Activated CD4-positive, alpha-beta T cell treated with anti-CD3 and anti-CD28 coated beads, Interleukin-2, amount 50 U/mL, for 16 hours (primary cell): ENCODE data around the gene ALG11.
"Not testable (repeated sequence)": the region's sequence is repeated elsewhere in the genome, so short reads cannot be mapped to it uniquely, and the experiment has no call there.

ENCODE experiments used
- DNase-seq: peaks from one replicate; pipeline ENCODE4 v3.0.0-alpha.2; 2020

ALG11 gene

DNA sequence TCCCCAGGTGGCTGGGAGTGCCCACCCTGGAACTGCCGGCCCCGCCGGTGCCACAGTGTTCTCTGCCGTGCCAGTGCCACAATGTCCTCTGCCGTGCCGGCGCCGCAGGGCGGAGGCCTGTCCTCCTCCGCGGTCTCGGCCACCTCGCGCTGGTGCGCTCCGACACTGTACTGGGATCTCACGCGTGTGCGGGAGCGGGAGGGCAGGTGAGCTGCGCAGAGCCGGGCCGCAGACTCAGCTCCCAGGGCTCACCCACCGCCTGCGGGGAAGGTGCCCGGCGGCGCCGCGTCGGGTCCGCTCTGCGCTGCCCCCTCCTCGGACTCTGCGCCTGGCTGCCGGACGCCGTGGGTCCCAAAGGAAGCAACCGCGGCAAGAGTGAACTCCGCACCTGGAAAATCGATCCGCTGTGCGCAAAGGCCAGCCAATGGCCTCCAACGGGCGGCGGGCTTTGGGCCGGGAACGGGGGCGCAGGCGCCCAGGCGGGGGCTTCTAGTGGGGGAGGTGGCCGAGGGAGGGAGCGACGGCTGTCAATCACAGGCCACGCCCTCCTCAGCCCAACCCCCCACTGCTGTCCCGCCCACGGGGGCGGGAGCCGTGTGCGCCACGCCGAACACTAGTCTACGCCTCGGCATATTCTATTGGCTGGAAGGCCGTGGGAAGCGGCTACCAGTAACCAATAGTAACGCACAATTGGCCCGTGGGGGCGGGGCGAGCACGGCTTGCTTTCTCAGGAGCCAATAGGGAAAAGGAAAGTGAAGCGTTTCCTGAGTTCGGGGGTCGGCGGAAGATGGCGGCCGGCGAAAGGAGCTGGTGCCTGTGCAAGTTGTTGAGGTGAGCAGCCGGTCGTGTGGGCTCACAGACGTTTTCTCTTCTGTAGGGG is at the start of gene ALG11:
Gene ALG11 (plus strand): TSS at position 767 of the 880 bp plus-strand sequence. CDS start 21 bp downstream, at position 788.
- peak; percentile 100 for DNase-seq

- DNase-seq, result no peak
Observed at GRCh38 chr13:51966186-51966585, 46.0 kb upstream of the ALG11 start.

GRCh38 chr13:51967482-51968446 is 44.4 kb upstream of the ALG11 start:
- DNase-seq, result no peak

GRCh38 chr13:51970349-51970748 is 41.8 kb upstream of the ALG11 start:
- no peak for DNase-seq

DNA sequence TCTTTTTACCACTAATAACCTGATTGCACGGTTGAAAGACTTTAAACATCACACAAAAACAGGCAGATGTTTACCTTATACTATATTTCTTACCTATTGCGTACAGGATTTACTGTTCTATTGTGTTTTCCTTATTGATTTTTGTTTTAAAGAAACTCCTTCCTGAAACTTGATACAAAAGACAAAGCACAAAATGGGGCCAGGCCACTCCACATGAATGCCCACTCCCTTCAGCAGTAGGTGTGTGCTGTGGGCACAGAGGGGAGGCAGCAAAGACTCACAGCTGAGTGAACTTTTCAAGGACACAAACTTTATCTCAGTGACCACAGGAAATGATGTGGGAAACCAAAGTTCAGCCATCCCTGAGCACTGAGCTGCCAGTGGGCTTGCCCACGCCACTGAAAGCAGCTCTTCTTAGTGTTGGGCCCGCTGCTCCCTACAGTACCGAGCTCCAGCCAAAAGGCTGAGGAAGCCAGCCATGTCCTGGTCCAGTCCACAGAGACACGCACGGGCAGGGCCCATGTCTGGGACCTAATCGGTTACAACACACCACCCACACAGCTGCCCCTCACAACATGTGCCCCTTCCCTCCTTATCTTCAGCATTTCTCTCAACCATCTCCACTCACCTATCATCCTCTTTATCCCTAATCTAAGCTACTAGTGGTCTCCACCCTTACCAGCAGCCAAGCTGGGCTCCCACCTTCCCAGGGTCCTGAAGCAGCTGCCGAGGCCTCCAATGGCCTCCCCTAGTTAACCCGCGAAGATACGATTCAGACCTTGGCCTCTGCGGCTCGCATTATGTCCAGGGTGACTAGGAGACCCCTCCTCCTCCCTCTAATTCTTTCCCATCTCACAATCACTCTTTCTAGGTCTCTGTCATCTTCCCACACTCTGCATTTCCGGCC is 40.4 kb upstream of the ALG11 start:
- no peak for DNase-seq

DNA sequence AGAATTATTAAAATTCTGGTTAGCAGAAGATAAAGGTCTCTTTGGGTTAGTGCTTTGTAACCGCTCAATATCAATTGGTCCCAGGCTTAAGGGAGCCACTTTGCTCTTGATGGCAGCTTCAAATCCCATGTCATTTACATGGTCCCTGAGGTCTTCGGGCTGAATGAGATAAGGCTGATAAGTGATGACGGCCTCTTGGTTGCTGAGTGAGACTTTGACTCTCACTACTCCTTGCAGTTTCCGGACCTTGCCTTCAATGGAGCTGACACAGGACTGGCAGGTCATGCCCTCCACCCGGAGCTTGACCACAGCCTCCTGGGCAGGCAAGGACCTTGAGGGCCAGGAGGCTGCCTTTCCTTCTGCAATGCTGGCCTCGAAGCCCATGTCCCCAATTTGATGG is 37.7 kb upstream of the ALG11 start:
- no peak for DNase-seq

DNA sequence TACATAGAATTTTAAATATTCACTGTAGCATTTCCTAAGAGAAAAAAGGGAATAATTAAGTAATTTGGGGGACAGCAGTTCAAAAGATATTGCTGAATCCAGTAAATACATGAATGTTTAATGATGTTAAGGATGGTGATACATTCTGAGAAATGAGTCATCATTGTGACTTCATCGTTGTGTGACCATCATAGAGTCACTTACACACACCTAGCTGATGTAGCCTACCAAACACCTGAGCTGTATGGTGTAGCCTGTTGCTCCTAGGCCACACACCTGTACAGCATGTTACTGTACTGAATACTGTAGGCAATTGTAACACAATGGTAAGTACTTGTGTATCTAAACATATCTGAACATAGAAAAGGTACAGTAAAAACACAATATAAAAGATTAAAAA is 35.8 kb upstream of the ALG11 start:
- DNase-seq, result no peak

DNA sequence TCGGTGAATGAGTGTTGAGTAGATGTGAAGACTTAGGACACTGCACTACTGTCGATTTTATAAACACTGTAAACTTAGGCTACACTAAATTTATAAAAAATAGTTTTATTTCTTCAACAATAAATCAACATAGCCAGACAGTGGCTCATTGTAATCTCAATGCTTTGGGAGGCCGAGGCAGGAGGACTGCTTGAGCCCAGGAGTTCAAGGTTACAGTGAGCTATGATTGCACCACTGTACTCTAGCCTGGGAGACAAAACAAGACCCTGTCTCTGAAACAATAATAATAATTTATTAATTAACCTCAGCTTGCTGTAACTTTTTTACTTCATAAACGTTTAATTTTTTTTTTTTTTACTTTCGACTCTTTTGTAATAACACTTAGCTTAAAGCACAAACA is 35.3 kb upstream of the ALG11 start:
- DNase-seq, result no peak

- DNase-seq, result no peak
Observed at GRCh38 chr13:51977625-51978024, 34.6 kb upstream of the ALG11 start.

DNA sequence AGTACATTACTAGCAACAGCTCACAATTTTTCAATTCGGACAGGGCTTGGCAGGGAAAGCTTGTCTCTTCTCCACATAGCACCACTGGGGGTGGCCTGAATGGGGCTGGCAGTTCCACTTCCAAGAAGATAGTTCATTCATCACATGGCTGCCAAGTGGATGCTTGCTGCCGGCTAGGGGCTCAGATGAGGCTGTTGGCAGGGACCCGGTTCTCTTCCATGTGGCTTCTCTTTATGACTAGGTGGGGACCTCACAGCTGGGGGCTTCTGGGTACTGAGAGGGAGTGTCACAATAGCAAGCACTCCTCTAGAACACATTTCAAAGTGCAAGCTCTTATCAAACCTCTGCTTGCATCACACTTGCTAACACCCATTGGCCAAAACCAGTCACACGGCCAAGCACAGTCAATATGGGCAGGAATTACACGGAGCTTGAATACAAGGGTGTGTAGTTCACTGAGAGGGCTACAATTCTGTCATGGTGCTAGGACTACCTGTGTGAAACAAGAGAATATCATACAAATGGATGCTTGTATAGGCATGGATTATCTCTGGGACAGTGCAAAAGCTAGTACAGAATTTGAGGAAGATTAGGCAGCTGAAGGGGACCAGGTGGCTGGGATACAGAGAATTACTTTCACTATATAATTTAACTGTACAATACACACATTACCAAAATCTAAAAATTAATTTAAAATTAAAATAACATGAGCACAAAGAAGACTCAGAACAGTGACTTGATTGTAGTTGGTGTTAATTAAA is 33.2 kb upstream of the ALG11 start:
- no peak for DNase-seq

GRCh38 chr13:51980908-51981307 is 31.3 kb upstream of the ALG11 start:
- DNase-seq, result no peak

DNA sequence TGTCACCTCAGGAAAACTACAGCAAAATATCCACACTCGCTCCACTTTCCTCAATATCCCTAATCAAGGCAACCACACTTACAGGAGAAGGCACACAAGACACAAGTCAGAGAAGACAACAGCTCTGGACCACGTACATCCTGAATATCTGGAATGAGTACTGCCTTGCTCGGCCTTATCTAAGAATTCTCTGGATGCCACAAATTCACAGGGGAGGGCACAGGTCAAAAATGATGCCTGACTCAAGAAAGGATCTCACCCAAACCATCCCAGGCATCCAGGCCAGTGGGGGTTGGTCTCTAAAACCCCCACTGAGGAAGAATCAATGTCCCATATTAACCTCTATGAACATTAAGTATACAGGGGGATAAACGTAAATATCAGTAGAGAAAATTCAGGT is 30.8 kb upstream of the ALG11 start:
- DNase-seq, result no peak

DNA sequence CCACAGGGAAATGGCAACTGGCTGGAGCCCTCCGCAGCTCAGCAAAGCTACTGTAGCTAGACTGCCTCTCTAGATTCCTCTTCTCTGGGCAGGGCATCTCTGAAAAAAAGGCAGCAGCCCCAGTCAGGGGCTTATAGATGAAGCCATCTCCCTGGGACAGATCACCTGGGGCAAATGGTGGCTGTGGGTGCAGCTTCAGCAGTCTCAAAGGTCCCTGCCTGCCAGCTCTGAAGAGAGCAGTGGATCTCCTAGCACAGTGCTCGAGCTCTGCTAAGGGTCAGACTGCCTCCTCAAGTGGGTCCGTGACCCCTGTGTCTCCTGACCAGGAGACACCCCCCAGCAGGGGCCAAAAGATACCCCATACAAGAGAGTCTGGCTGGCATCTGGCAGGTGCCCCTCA is 28.9 kb upstream of the ALG11 start:
- not testable (repeated sequence) for DNase-seq

DNA sequence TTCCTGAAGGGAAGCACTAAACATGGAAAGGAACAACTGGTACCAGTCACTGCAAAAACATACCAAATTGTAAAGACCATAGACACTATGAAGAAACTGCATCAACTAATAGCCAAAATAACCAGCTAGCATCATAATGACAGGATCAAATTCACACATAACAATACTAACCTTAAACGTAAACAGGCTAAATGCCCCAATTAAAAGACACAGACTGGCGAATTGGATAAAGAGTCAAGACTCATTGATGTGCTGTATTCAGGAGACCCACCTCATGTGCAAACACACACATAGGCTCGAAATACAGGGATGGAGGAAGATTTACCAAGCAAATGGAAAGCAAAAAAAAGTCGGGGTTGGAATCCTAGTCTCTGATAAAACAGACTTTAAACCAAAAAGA is 27.3 kb upstream of the ALG11 start:
- not testable (repeated sequence) for DNase-seq

- no peak for DNase-seq
Observed at GRCh38 chr13:51988988-51989618, 23.1 kb upstream of the ALG11 start.

DNA sequence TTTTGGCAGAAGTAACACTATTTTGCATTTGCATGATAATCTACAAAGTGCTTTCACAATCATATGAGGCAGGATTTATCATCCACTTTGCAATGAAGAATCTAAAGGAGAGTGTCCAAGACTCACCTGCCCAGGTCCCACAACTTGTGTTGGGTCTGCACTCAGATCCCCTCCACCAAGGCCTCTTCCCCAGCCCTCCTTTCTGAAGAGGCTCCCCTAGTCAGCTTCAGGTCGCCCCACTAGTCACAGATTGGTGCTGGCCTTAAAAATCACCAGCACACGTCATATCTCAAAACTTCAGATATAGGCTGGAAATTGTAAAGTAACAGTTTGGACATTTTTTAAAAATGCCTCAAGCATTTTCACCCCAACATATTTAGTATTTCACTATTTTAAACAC is 18.5 kb upstream of the ALG11 start:
- DNase-seq, result no peak

DNA sequence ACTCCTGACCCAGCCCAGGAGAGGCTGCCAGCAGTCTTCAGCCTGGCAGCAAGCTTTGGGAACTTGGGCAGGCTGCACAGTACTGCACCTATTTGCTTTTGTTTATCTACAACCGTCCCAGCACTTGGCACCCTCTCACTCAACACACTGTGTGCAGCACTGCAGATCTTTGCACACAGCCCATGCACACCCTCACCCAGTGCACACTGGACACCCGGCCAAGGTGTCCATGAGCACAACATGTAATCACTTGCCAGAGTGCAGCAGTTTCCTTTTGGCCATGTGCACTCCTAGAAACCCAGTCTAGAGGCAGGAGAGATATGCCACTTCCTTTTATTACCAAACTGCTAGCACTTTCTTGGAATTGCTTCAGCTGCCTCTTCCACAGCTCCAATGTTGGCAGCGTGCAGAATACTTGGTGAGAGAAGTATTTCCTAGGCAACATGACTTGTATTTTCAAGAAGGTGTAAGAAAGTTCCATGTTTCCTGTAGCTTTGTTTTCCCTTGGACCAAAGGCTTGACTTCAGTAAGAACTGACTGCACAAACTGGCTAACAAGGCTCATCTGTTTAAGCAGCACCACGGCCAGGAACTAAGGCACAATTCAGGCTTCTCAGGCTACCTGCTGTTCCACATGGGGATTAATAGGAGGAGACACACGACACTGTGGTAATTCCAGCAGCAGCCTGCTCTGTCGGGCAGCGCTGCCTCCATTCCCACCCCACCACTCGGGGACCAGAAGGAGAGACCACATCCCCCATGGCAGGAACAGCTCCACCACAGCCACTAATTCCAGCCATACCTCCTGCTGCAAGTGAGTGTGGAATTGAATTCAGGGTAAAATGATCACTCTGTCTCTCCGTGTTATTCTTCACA is 16.3 kb upstream of the ALG11 start:
- DNase-seq, result no peak

GRCh38 chr13:51996641-51997040 is 15.6 kb upstream of the ALG11 start:
- no peak for DNase-seq

GRCh38 chr13:51997186-51997585 is 15.0 kb upstream of the ALG11 start:
- no peak for DNase-seq

GRCh38 chr13:51997641-51998330 is 14.4 kb upstream of the ALG11 start:
- DNase-seq, result no peak
